Adrenal gland (tissue), 12 donors: Measurements from ENCODE around the gene PLEKHO2. TPM values are rescaled to one million over a fixed set of nuclear protein-coding genes. Genes with fewer than 3 reads are reported as not detected.

Experiments
- DNase-seq, 7 donors: peaks; one replicate each; pipeline ENCODE4 v3.0.0-alpha.2; 2019 to 2020
- H3K27ac ChIP-seq, 5 donors: fragments of 200-600 bp; sonication (generic) in 4 of 5; 1 replicate in 3 of 5; 2 replicates in 2 of 5; pipeline versions ENCODE4 v1.5.1 to v1.8.0; 2016 to 2020; ENCODE audit warnings: mild to moderate bottlenecking in 1 of 5
- H3K27me3 ChIP-seq: fragments of 200-600 bp; 2 replicates; pipeline ENCODE4 v1.8.0; 2021
- H3K36me3 ChIP-seq, 2 donors: fragments of 200-600 bp; replicated peaks in 1 of 2; 1 replicate in 1 of 2; 2 replicates in 1 of 2; pipeline versions ENCODE4 v1.5.1 to v1.8.0; 2018 to 2022
- H3K4me1 ChIP-seq, 2 donors: fragments of 200-600 bp; replicated peaks in 1 of 2; 1 replicate in 1 of 2; 2 replicates in 1 of 2; pipeline versions ENCODE4 v1.5.1 to v1.8.0; 2018 to 2021
- H3K4me3 ChIP-seq, 4 donors: fragments of 200-600 bp; sonication (generic) in 3 of 4; one replicate each; pipeline ENCODE4 v1.5.1; 2016 to 2018
- H3K9me3 ChIP-seq, 3 donors: fragments of 200-600 bp; sonication (generic) in 1 of 3; replicated peaks in 1 of 3; 1 replicate in 2 of 3; 2 replicates in 1 of 3; pipeline versions ENCODE4 v1.5.1 to v1.8.0; 2016 to 2021
- POLR2A ChIP-seq, 2 donors: fragments of 450-650 bp; IDR thresholded peaks; one replicate each; pipeline ENCODE4 v1.6.1; 2017; ENCODE audit warnings: antibody characterized with exemption in 2 of 2, mild to moderate bottlenecking in 2 of 2, moderate library complexity in 1 of 2
- WGBS, 4 donors: extraction: QIAGEN DNeasy Blood & Tissue Kit in 2 of 4; methylation state at CpG; one replicate each; pipeline versions ENCODE4 v1.1.5 to v1.1.7; 2013 to 2017; 5-methylcytosine and 5-hydroxymethylcytosine counted together
- intact Hi-C, 2 donors: fragments of 100-400 bp; cut with DNase I; formaldehyde crosslinking; loops; one replicate each; pipeline versions ENCODE4 v1.14.1 to v1.15.0; 2022 to 2023
- polyA plus RNA-seq, 3 donors: library from polyadenylated mRNA; stranded (reverse); fragments of 200-250 nt in 2 of 3; fragments of 350-450 nt in 1 of 3; fragmentation: Illumina TruSeq in 1 of 3; extraction: RNeasy Lipid Tissue Mini Kit (QIAGEN cat#74804) in 1 of 3; gene quantifications; one replicate each; pipeline ENCODE4 v1.2.3, GENCODE V29; 2013 to 2014
- total RNA-seq, 9 donors: library from RNA; depleted of rRNA in 4 of 9; stranded (reverse); fragments of >200 nt in 4 of 9; fragments of 120-200 nt in 1 of 9; fragmentation: NEBNext Ultra II Directional in 1 of 9; extraction: Animal tissue kit (Norgen Biotek cat#: 25700) in 1 of 9; gene quantifications; one replicate each; pipeline versions ENCODE4 v1.1.0 to v1.2.4, GENCODE V29; 2013 to 2023
- TF ChIP-seq, protein P1 (sequence below), 6 experiments: fragments of 450-650 bp in 4 of 6; fragments of 200-600 bp in 2 of 6; sonication (generic) in 1 of 6; IDR thresholded peaks; 1 replicate in 5 of 6; 2 replicates in 1 of 6; pipeline versions ENCODE4 v1.5.1 to v1.8.0; 2016 to 2021; ENCODE audit warnings: antibody characterized with exemption in 6 of 6, mild to moderate bottlenecking in 2 of 6, moderate library complexity in 1 of 6
- donor health status: healthy with polysubstance abuse.
- donor health status: Bipolar disorder and iron deficiency.
- donor health status: DM: yes; HTN: yes; CAD: no.
- donor health status: DM: no; HTN: no; CAD: no.
- donor health status: DM: no; HTN: no; CAD: no.
- donor health status: DM: yes; HTN: yes; CAD: no.

PLEKHO2 gene
- total and polyA plus RNA-seq, 12 donors, result 11.7 to 62.9 (median 48.5) TPM

DNA sequence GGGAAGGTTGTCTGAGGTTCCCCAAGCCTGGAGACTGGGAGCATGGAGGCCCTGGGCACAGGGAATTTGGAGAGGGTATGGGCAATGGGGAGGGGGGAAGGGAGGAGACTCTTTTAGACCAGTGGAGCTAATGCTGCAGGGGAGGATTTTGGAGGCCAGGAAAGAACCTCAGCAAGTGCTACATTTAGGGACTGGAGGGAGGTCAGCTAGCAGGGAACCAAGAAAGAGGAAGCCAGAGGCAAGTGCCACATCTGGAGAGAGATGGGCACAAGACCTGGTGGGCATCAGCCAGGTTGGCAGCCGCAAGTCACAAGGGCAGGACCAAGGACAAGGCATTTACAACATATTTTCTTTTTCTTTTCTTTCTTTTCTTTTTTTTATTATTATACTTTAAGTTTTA, 20.7 kb downstream of the PLEKHO2 start:
- WGBS, 4 donors, result 42 to 77% (median 50%) methylated on average over 1 of the region's 1 CpG
- Histone ChIP-seq H3K27me3 (no peaks in the 10 kb centered on the region), H3K4me1 (peaks cover 12 to 48% of the 10 kb centered on the region in 2 donors), H3K36me3 (peaks cover 0 to 79% of the 10 kb centered on the region in 2 donors), H3K4me3 (no peak overlapping the region), H3K27ac (no peak overlapping the region), H3K9me3 (no peaks in the 10 kb centered on the region)
- intact Hi-C loops, result no loop called here
- DNase-seq, result no peak
- TF ChIP-seq POLR2A (IDR thresholded peaks at IDR 0.05), result no peak
- TF ChIP-seq, protein P1, sequence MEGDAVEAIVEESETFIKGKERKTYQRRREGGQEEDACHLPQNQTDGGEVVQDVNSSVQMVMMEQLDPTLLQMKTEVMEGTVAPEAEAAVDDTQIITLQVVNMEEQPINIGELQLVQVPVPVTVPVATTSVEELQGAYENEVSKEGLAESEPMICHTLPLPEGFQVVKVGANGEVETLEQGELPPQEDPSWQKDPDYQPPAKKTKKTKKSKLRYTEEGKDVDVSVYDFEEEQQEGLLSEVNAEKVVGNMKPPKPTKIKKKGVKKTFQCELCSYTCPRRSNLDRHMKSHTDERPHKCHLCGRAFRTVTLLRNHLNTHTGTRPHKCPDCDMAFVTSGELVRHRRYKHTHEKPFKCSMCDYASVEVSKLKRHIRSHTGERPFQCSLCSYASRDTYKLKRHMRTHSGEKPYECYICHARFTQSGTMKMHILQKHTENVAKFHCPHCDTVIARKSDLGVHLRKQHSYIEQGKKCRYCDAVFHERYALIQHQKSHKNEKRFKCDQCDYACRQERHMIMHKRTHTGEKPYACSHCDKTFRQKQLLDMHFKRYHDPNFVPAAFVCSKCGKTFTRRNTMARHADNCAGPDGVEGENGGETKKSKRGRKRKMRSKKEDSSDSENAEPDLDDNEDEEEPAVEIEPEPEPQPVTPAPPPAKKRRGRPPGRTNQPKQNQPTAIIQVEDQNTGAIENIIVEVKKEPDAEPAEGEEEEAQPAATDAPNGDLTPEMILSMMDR (IDR thresholded peaks at IDR 0.05), result no peak

DNA sequence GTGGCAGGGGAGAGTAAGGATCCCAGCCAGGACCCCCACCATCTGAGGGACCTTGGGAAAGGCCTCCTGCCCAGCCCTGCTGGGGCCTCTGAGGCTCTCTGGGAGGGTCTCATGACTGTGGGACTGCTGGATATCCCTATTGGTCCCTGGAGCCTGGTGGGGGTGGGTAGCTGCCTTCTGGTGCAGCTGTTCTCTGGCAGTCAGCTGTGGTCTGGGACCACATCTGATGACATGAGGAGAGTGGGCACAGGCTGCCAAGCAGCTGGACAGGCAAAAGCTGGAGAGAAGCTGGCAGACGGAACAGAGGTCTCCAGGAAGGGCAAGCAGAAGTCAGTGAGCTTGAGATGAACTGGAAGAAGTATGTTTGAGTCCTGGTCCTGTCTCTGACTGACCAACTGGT, 22.4 kb downstream of the PLEKHO2 start:
- peaks cover 5 to 32% of the 10 kb centered on the region in 2 donors for H3K4me1 ChIP-seq
- TF ChIP-seq POLR2A (IDR thresholded peaks at IDR 0.05), result no peak
- TF ChIP-seq, protein P1 (IDR thresholded peaks at IDR 0.05), result no peak

DNA sequence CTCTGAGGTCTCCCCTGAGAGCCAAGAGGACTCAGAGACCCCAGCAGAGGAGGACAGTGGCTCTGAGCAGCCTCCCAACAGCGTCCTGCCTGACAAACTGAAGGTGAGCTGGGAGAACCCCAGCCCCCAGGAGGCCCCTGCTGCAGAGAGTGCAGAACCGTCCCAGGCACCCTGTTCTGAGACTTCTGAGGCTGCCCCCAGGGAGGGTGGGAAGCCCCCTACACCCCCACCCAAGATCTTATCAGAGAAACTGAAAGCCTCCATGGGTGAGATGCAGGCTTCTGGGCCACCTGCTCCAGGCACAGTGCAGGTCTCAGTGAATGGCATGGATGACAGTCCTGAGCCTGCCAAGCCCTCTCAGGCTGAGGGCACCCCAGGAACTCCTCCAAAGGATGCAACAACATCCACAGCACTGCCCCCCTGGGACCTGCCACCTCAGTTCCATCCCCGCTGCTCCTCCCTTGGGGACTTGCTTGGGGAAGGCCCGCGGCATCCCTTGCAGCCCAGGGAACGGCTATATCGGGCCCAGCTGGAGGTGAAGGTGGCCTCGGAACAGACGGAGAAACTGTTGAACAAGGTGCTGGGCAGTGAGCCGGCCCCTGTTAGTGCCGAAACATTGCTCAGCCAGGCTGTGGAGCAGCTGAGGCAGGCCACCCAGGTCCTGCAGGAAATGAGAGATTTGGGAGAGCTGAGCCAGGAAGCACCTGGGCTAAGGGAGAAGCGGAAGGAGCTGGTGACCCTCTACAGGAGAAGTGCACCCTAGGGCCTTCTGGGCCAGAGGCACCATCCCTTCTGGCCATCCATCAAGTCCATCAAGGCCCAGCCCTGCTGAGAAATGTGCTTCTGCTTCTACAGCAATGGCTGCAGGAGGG, 23.6 kb downstream of the PLEKHO2 start:
- no peak for TF ChIP-seq POLR2A (IDR thresholded peaks at IDR 0.05)
- TF ChIP-seq, protein P1 (IDR thresholded peaks at IDR 0.05), result no peak
- peaks cover 0 to 63% of the 10 kb centered on the region in 2 donors for H3K36me3 ChIP-seq
- DNase-seq, result no peak
- H3K4me3 ChIP-seq, result no peak overlapping the region
- peak overlapping the region in 1 of 5 donors; percentile 42 for H3K27ac ChIP-seq
- no peaks in the 10 kb centered on the region for H3K27me3 ChIP-seq
- intact Hi-C loops, result no loop called here
- WGBS, 4 donors, result 75 to 89% (median 88%) methylated on average over 4 to 12 of the region's 12 CpGs
- peaks cover 5 to 20% of the 10 kb centered on the region in 2 donors for H3K4me1 ChIP-seq
- H3K9me3 ChIP-seq, result no peaks in the 10 kb centered on the region

More for the DNA sequence above, 22.4 kb downstream of the PLEKHO2 start:
- Histone ChIP-seq H3K27ac (peak overlapping the region in 1 of 5 donors; percentile 17), H3K27me3 (no peaks in the 10 kb centered on the region), H3K9me3 (no peaks in the 10 kb centered on the region), H3K4me3 (no peak overlapping the region), H3K36me3 (peaks cover 0 to 76% of the 10 kb centered on the region in 2 donors)
- 58 to 86% (median 73%) methylated on average over 1 of the region's 1 CpG for WGBS, 4 donors
- intact Hi-C loops, result no loop called here
- no peak for DNase-seq

DNA sequence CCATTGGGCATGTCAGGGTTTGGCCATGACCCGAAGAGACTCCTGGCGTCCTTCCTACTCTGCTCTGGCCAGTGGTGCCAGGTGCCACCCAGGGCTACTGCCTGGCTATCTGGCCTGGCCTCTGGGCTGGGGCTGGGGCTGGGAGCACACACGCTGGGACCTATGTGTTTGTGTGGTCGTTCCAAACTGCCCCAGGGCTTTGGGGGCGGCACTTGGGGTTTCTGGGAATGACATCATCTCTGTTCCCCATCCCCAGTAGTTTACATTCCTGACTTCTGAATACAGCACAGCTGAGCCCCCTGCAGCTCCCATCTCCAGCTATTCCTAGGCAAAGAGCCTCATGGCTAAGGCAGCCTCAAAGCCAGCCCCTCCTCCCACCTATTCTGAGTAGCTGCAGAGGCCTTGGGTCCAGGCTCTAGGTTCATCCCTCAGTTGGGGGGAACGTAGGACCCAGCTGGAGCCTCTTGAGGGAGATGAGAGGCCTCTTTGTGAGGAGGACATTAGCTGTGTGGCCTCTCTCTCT, 24.3 kb downstream of the PLEKHO2 start:
- Histone ChIP-seq H3K36me3 (peaks cover 0 to 56% of the 10 kb centered on the region in 2 donors), H3K9me3 (no peaks in the 10 kb centered on the region), H3K27ac (peak overlapping the region in 1 of 5 donors; percentile 42), H3K27me3 (no peaks in the 10 kb centered on the region), H3K4me3 (no peak overlapping the region), H3K4me1 (peaks cover 5 to 14% of the 10 kb centered on the region in 2 donors)
- WGBS, 4 donors, result 52 to 58% (median 53%) methylated on average over 6 of the region's 6 CpGs; no CpG with 5 or more reads in 1 of the 4 donors
- intact Hi-C loops, result no loop called here
- no peak for TF ChIP-seq POLR2A (IDR thresholded peaks at IDR 0.05)
- TF ChIP-seq, protein P1 (IDR thresholded peaks at IDR 0.05), result no peak
- DNase-seq, result peak in 3 of 7 donors; percentile 62 to 63 (median 62)
